HCT116 (cell line): Measurements from ENCODE around the gene SLC16A7. TPM values are rescaled to one million over a fixed set of nuclear protein-coding genes. Genes with fewer than 3 reads are reported as not detected.

Experiments
- ATAC-seq: fragments of 200-7000 bp; cut with Tn5 transposase; 2 replicates; pipeline ENCODE4 v1.9.1; 2020; ENCODE audit warnings: mild to moderate bottlenecking, moderate library complexity
- BruUV-seq: library from RNA; stranded (reverse); fragments of 400-500 nt; replicated peaks from 2 replicates; lab custom pipeline; 2021; lab: Mats Ljungman, UMichigan
- CTCF ChIA-PET: fragments of 300-600 bp; sonication (Branson Sonifier 250); formaldehyde crosslinking; loops from one replicate; lab custom pipeline; 2021; ENCODE audit warnings: antibody characterized with exemption; lab: Charles Lee
- POLR2A ChIA-PET: fragments of 300-600, 350-600 bp; sonication (Branson Sonifier 250); formaldehyde crosslinking; loops from one replicate; lab custom pipeline; 2021; ENCODE audit warnings: antibody characterized with exemption; lab: Charles Lee
- RAD21 ChIA-PET, 2 experiments: fragments of 300-600 bp; sonication (Branson Sonifier 250); formaldehyde crosslinking; loops; one replicate each; lab custom pipeline; 2023; ENCODE audit warnings: low total read pairs in 2 of 2; ENCODE audit not compliant: uncharacterized antibody in 2 of 2, unreplicated experiment in 2 of 2, low non-redundant PET in 1 of 2; lab: Charles Lee
- DNase-seq: peaks from one replicate; pipeline ENCODE4 v3.0.0-alpha.2; 2010; ENCODE audit warnings: low read depth, low spot score
- H2AFZ ChIP-seq: fragments of 200-600 bp; shearing (Covaris generic), sonication (generic); 2 replicates; pipeline ENCODE4 v1.6.1; 2017; ENCODE audit warnings: low read depth, mixed run types, mixed read lengths, antibody characterized with exemption, low read length; ENCODE audit not compliant: poor library complexity, severe bottlenecking
- H3K27ac ChIP-seq: 2 replicates; pipeline ENCODE4 v1.5.1; 2012; ENCODE audit warnings: low read depth, low read length
- H3K27me3 ChIP-seq: fragments of 200-600 bp; sonication (generic); 2 replicates; pipeline ENCODE4 v1.6.1; 2016; ENCODE audit warnings: mixed run types, low read length, mixed read lengths; ENCODE audit not compliant: insufficient read depth
- H3K36me3 ChIP-seq, 2 experiments: fragments of 200-500 bp in 1 of 2; fragments of 200-600 bp in 1 of 2; sonication (Bioruptor generic) in 1 of 2; sonication (generic) in 1 of 2; 2 replicates each; pipeline versions ENCODE4 v1.5.1 to v1.6.1; 2014 to 2016; ENCODE audit warnings: low read length in 2 of 2, inconsistent platforms in 1 of 2, mixed read lengths in 1 of 2, mixed run types in 1 of 2; ENCODE audit not compliant: insufficient read depth in 2 of 2, control insufficient read depth in 1 of 2
- H3K4me1 ChIP-seq, 2 experiments: fragments of 200-600 bp in 1 of 2; sonication (generic) in 1 of 2; 2 replicates each; pipeline versions ENCODE4 v1.5.1 to v1.6.1; 2012 to 2017; ENCODE audit warnings: low read length in 2 of 2, inconsistent platforms in 1 of 2, mild to moderate bottlenecking in 1 of 2, mixed read lengths in 1 of 2, mixed run types in 1 of 2, moderate library complexity in 1 of 2; ENCODE audit not compliant: insufficient read depth in 2 of 2, control insufficient read depth in 1 of 2
- H3K4me2 ChIP-seq: fragments of 200-600 bp; sonication (generic); 2 replicates; pipeline ENCODE4 v1.6.1; 2017; ENCODE audit warnings: mixed run types, low read length, mixed read lengths
- H3K4me3 ChIP-seq, 2 experiments: fragments of 200-600 bp in 1 of 2; sonication (generic) in 1 of 2; replicated peaks in 1 of 2; 2 replicates each; pipeline ENCODE4 v1.5.1; 2011 to 2016; ENCODE audit warnings: low read length in 2 of 2, control low read depth in 1 of 2, low read depth in 1 of 2, mild to moderate bottlenecking in 1 of 2, mixed read lengths in 1 of 2, mixed run types in 1 of 2
- H3K79me2 ChIP-seq: fragments of 200-600 bp; sonication (generic); 2 replicates; pipeline ENCODE4 v1.6.1; 2017; ENCODE audit warnings: mild to moderate bottlenecking, mixed run types, low read length, moderate library complexity, mixed read lengths; ENCODE audit not compliant: insufficient read depth
- H3K9ac ChIP-seq: fragments of 200-600 bp; sonication (generic); 2 replicates; pipeline ENCODE4 v1.6.1; 2016; ENCODE audit warnings: low read length, mixed read lengths
- H3K9me2 ChIP-seq: fragments of 200-600 bp; sonication (generic), shearing (Covaris generic); 2 replicates; pipeline ENCODE4 v1.6.1; 2017; ENCODE audit warnings: mixed run types, mild to moderate bottlenecking, moderate library complexity; ENCODE audit not compliant: insufficient read depth
- H3K9me3 ChIP-seq, 2 experiments: fragments of 200-500 bp in 1 of 2; fragments of 200-600 bp in 1 of 2; sonication (Bioruptor generic) in 1 of 2; sonication (generic) in 1 of 2; 2 replicates each; pipeline ENCODE4 v1.6.1; 2014 to 2017; ENCODE audit warnings: low read length in 2 of 2, mixed read lengths in 2 of 2, inconsistent platforms in 1 of 2, low read depth in 1 of 2, mild to moderate bottlenecking in 1 of 2, mixed run types in 1 of 2, moderate library complexity in 1 of 2; ENCODE audit not compliant: control insufficient read depth in 1 of 2, insufficient read depth in 1 of 2
- H4K20me1 ChIP-seq: fragments of 200-600 bp; sonication (generic), shearing (Covaris generic); 2 replicates; pipeline ENCODE4 v1.6.1; 2017; ENCODE audit warnings: mixed run types, mild to moderate bottlenecking, moderate library complexity; ENCODE audit not compliant: insufficient read depth
- ATF3 ChIP-seq: IDR thresholded peaks from 2 replicates; pipeline ENCODE4 v1.6.1; 2012
- CBX3 ChIP-seq: IDR thresholded peaks from 2 replicates; pipeline ENCODE4 v1.6.1; 2012; ENCODE audit warnings: low read depth
- CEBPB ChIP-seq: IDR thresholded peaks from 2 replicates; pipeline ENCODE4 v1.6.1; 2012; ENCODE audit warnings: low read depth
- CTCF ChIP-seq, 3 experiments: fragments of 200-600 bp in 1 of 3; sonication (generic) in 1 of 3; IDR thresholded peaks in 2 of 3; conservative IDR thresholded peaks in 1 of 3; 2 replicates each; pipeline ENCODE4 v1.5.1; 2012 to 2017; ENCODE audit warnings: low read depth in 2 of 3, low read length in 2 of 3, antibody characterized with exemption in 1 of 3, borderline replicate concordance in 1 of 3, control low read depth in 1 of 3, mild to moderate bottlenecking in 1 of 3, mixed read lengths in 1 of 3, mixed run types in 1 of 3, moderate library complexity in 1 of 3; ENCODE audit not compliant: insufficient read depth in 1 of 3
- ELF1 ChIP-seq: IDR thresholded peaks from 2 replicates; pipeline ENCODE4 v1.6.1; 2012; ENCODE audit warnings: low read depth, borderline replicate concordance
- EZH2 ChIP-seq: fragments of 200-600 bp; sonication (generic); IDR thresholded peaks from 2 replicates; pipeline ENCODE4 v1.6.1; 2017; ENCODE audit warnings: antibody characterized with exemption, mixed run types
- EZH2phosphoT487 ChIP-seq: fragments of 200-600 bp; IDR thresholded peaks from 2 replicates; pipeline ENCODE4 v1.6.1; 2018; ENCODE audit warnings: antibody characterized with exemption, borderline replicate concordance
- FOSL1 ChIP-seq: IDR thresholded peaks from 2 replicates; pipeline ENCODE4 v1.6.1; 2012; ENCODE audit warnings: low read depth
- JUND ChIP-seq: IDR thresholded peaks from 2 replicates; pipeline ENCODE4 v1.6.1; 2012
- MAX ChIP-seq: IDR thresholded peaks from 2 replicates; pipeline ENCODE4 v1.6.1; 2012
- POLR2A ChIP-seq: IDR thresholded peaks from 2 replicates; pipeline ENCODE4 v1.7.0; 2011; ENCODE audit warnings: borderline replicate concordance; ENCODE audit not compliant: insufficient read depth, insufficient read length; ENCODE audit errors: extremely low read depth
- POLR2AphosphoS5 ChIP-seq: IDR thresholded peaks from 2 replicates; pipeline ENCODE4 v1.6.1; 2011; ENCODE audit warnings: mild to moderate bottlenecking, low read depth, low read length, moderate library complexity
- RAD21 ChIP-seq: IDR thresholded peaks from 2 replicates; pipeline ENCODE4 v1.6.1; 2012; ENCODE audit warnings: low read depth, mild to moderate bottlenecking
- SIN3A ChIP-seq: IDR thresholded peaks from 2 replicates; pipeline ENCODE4 v1.6.1; 2012; ENCODE audit warnings: low read depth
- SP1 ChIP-seq: IDR thresholded peaks from 2 replicates; pipeline ENCODE4 v1.6.1; 2012; ENCODE audit warnings: low read depth
- SRF ChIP-seq: IDR thresholded peaks from 2 replicates; pipeline ENCODE4 v1.6.1; 2012; ENCODE audit warnings: low read depth
- YY1 ChIP-seq: IDR thresholded peaks from 2 replicates; pipeline ENCODE4 v1.6.1; 2011; ENCODE audit warnings: low read length, low read depth, moderate library complexity, mild to moderate bottlenecking; ENCODE audit not compliant: insufficient replicate concordance; ENCODE audit errors: extremely low read depth
- ZBTB33 ChIP-seq: IDR thresholded peaks from 2 replicates; pipeline ENCODE4 v1.6.1; 2011; ENCODE audit warnings: mild to moderate bottlenecking, low read length, moderate library complexity; ENCODE audit not compliant: insufficient replicate concordance; ENCODE audit errors: extremely low read depth
- ZFX ChIP-seq: fragments of 450-650 bp; IDR thresholded peaks from 2 replicates; pipeline ENCODE4 v1.6.1; 2017
- intact Hi-C: fragments of 100-400 bp; cut with micrococcal nuclease; formaldehyde crosslinking; loops from 2 replicates; pipeline ENCODE4 v1.10.0; 2022
- total RNA-seq: library from RNA; stranded (reverse); gene quantifications from one replicate; pipeline ENCODE4 v1.2.1, GENCODE V29; 2021; ENCODE audit not compliant: unreplicated experiment

SLC16A7 gene
- total RNA-seq, 1 experiment from 2014 or later: 10.0 TPM

GRCh38 chr12:59761542-59761941 is 165.7 kb downstream of the SLC16A7 start:
- ChIA-PET CTCF (no interaction called here), RAD21 (no interaction called here), POLR2A (no interaction called here)
- Histone ChIP-seq H3K27me3 (no peaks in the 10 kb centered on the region), H4K20me1 (no peaks in the 10 kb centered on the region; the same call in 1 of the 2 replicates), H3K79me2 (no peaks in the 10 kb centered on the region), H2AFZ (no peak overlapping the region), H3K4me3 (no peak overlapping the region), H3K4me1 (no peaks in the 10 kb centered on the region), H3K9me2 (no peaks in the 10 kb centered on the region), H3K9me3 (no peaks in the 10 kb centered on the region), H3K4me2 (no peak overlapping the region), H3K9ac (no peak overlapping the region), H3K36me3 (no peaks in the 10 kb centered on the region), H3K27ac (no peak overlapping the region)
- BruUV-seq: no TSS peak
- no peak for DNase-seq
- intact Hi-C loops: no loop called here
- no peak for ATAC-seq
- TF ChIP-seq POLR2AphosphoS5 (no peak), ZFX (no peak), SIN3A (no peak), EZH2phosphoT487 (no peak), FOSL1 (no peak), MAX (no peak), ELF1 (no peak), CEBPB (no peak), POLR2A (no peak), EZH2 (no peak)

- Histone ChIP-seq H3K79me2 (no peaks in the 10 kb centered on the region), H4K20me1 (no peaks in the 10 kb centered on the region), H2AFZ (no peak overlapping the region), H3K4me2 (no peak overlapping the region), H3K4me3 (no peak overlapping the region), H3K9me3 (no peaks in the 10 kb centered on the region), H3K9me2 (no peaks in the 10 kb centered on the region), H3K4me1 (no peaks in the 10 kb centered on the region), H3K27ac (no peak overlapping the region), H3K27me3 (no peaks in the 10 kb centered on the region), H3K36me3 (no peaks in the 10 kb centered on the region), H3K9ac (no peak overlapping the region)
- intact Hi-C loops: no loop called here
- DNase-seq: no peak
- ChIA-PET POLR2A (no interaction called here), CTCF (no interaction called here), RAD21 (no interaction called here)
- BruUV-seq: no TSS peak
- no peak for ATAC-seq
- no peak for TF ChIP-seq RAD21
- no peak for TF ChIP-seq ELF1
- no peak for TF ChIP-seq YY1
- TF ChIP-seq CTCF (IDR thresholded peaks at IDR 0.05 in 2 of 3, conservative IDR thresholded peaks at IDR 0.05 in 1 of 3; ENCODE audit: borderline replicate concordance in 1 of 3, insufficient read depth in 1 of 3, low read depth in 2 of 3, low read length in 2 of 3): no peak
- TF ChIP-seq EZH2phosphoT487: no peak
- no peak for TF ChIP-seq ZBTB33
- TF ChIP-seq JUND: no peak
- no peak for TF ChIP-seq CBX3
- TF ChIP-seq SP1: no peak
- TF ChIP-seq SRF: no peak
- TF ChIP-seq EZH2: no peak
- no peak for TF ChIP-seq POLR2A
- no peak for TF ChIP-seq ATF3
Observed at GRCh38 chr12:59763835-59764234, 168.0 kb downstream of the SLC16A7 start.
